Activated CD4-positive, alpha-beta T cell treated with anti-CD3 and anti-CD28 coated beads, Interleukin-2, amount 10 ng/mL, durations not matched to agents 7 days and 5 days (primary cell): ENCODE data around the gene TGIF2LY. TPM values are rescaled to one million over a fixed set of nuclear protein-coding genes. Genes with fewer than 3 reads are reported as not detected.
"Not testable (repeated sequence)": the region's sequence is repeated elsewhere in the genome, so short reads cannot be mapped to it uniquely, and the experiment has no call there.

Experiments used
- CTCF ChIA-PET: fragments of 350-600 bp; sonication (Branson Sonifier 250); formaldehyde crosslinking; loops from one replicate; lab custom pipeline; 2021; ENCODE audit warnings: antibody characterized with exemption; lab: Charles Lee
- POLR2A ChIA-PET: fragments of 350-600 bp; sonication (Branson Sonifier 250); formaldehyde crosslinking; loops from one replicate; lab custom pipeline; 2021; ENCODE audit warnings: antibody characterized with exemption; lab: Charles Lee
- DNase-seq: peaks from one replicate; pipeline ENCODE4 v3.0.0-alpha.2; 2020
- H3K27ac Mint-ChIP-seq: one replicate; pipeline ENCODE4 v1.8.0; 2021; ENCODE audit warnings: mild to moderate bottlenecking, moderate library complexity, mixed read lengths
- H3K27me3 Mint-ChIP-seq: one replicate; pipeline ENCODE4 v1.8.0; 2021; ENCODE audit warnings: mixed read lengths
- H3K36me3 Mint-ChIP-seq: one replicate; pipeline ENCODE4 v1.8.0; 2021; ENCODE audit warnings: low read depth, mixed read lengths
- H3K4me1 Mint-ChIP-seq: one replicate; pipeline ENCODE4 v1.8.0; 2021; ENCODE audit warnings: mixed read lengths
- H3K4me3 Mint-ChIP-seq: one replicate; pipeline ENCODE4 v1.8.0; 2021; ENCODE audit warnings: mild to moderate bottlenecking, moderate library complexity, mixed read lengths
- H3K9me3 Mint-ChIP-seq: one replicate; pipeline ENCODE4 v1.8.0; 2021; ENCODE audit warnings: mixed read lengths
- total RNA-seq, 2 experiments: library from RNA; stranded (reverse); gene quantifications; one replicate each; pipeline ENCODE4 v1.2.3, GENCODE V29; 2021

TGIF2LY gene
- total RNA-seq: not detected

- DNase-seq, H3K4me1 Mint-ChIP-seq, H3K4me3 Mint-ChIP-seq, H3K27ac Mint-ChIP-seq, POLR2A ChIA-PET, H3K27me3 Mint-ChIP-seq, CTCF ChIA-PET, H3K9me3 Mint-ChIP-seq, H3K36me3 Mint-ChIP-seq: not testable (repeated sequence)
Measured at GRCh38 chrY:3578767-3579166, at the start of gene TGIF2LY. Gene TGIF2LY (plus strand): TSS chrY:3579067. CDS start chrY:3579245, 178 bp downstream.
